BE2C (cell line): ENCODE results near the gene NUP160. TPM values are rescaled to one million over a fixed set of nuclear protein-coding genes. Genes with fewer than 3 reads are reported as not detected.
"Not testable (repeated sequence)": the region's sequence is repeated elsewhere in the genome, so short reads cannot be mapped to it uniquely, and the experiment has no call there.

Source experiments
- DNase-seq: peaks from one replicate; pipeline ENCODE4 v3.0.0-alpha.2; 2020
- H3K27me3 ChIP-seq: fragments of 250-450 bp; sonication (Bioruptor Pico); 2 replicates; pipeline ENCODE4 v1.5.1; 2020; ENCODE audit warnings: mild to moderate bottlenecking
- H3K36me3 ChIP-seq: fragments of 250-450 bp; sonication (Bioruptor Pico); 2 replicates; pipeline ENCODE4 v1.5.1; 2020; ENCODE audit warnings: mild to moderate bottlenecking
- H3K4me1 ChIP-seq: fragments of 250-450 bp; sonication (Bioruptor Pico); 2 replicates; pipeline ENCODE4 v1.5.1; 2020
- H3K4me3 ChIP-seq: 2 replicates; pipeline ENCODE4 v1.5.1; 2011; ENCODE audit warnings: low read depth, low read length
- H3K9me3 ChIP-seq: fragments of 250-450 bp; sonication (Bioruptor Pico); 2 replicates; pipeline ENCODE4 v1.5.1; 2020
- polyA plus RNA-seq: library from polyadenylated mRNA; unstranded; fragments of >200 nt; gene quantifications from one replicate; pipeline ENCODE4 v1.2.1, GENCODE V29; 2012; ENCODE audit warnings: low read depth, missing spikeins; ENCODE audit not compliant: insufficient read length, insufficient read depth
- TF ChIP-seq, protein P1 (sequence below): IDR thresholded peaks from 2 replicates; pipeline ENCODE4 v1.5.1; 2012; ENCODE audit warnings: mild to moderate bottlenecking, low read depth, low read length

NUP160 gene, protein sequence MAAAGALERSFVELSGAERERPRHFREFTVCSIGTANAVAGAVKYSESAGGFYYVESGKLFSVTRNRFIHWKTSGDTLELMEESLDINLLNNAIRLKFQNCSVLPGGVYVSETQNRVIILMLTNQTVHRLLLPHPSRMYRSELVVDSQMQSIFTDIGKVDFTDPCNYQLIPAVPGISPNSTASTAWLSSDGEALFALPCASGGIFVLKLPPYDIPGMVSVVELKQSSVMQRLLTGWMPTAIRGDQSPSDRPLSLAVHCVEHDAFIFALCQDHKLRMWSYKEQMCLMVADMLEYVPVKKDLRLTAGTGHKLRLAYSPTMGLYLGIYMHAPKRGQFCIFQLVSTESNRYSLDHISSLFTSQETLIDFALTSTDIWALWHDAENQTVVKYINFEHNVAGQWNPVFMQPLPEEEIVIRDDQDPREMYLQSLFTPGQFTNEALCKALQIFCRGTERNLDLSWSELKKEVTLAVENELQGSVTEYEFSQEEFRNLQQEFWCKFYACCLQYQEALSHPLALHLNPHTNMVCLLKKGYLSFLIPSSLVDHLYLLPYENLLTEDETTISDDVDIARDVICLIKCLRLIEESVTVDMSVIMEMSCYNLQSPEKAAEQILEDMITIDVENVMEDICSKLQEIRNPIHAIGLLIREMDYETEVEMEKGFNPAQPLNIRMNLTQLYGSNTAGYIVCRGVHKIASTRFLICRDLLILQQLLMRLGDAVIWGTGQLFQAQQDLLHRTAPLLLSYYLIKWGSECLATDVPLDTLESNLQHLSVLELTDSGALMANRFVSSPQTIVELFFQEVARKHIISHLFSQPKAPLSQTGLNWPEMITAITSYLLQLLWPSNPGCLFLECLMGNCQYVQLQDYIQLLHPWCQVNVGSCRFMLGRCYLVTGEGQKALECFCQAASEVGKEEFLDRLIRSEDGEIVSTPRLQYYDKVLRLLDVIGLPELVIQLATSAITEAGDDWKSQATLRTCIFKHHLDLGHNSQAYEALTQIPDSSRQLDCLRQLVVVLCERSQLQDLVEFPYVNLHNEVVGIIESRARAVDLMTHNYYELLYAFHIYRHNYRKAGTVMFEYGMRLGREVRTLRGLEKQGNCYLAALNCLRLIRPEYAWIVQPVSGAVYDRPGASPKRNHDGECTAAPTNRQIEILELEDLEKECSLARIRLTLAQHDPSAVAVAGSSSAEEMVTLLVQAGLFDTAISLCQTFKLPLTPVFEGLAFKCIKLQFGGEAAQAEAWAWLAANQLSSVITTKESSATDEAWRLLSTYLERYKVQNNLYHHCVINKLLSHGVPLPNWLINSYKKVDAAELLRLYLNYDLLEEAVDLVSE (N-terminal part only)
- 36.7 TPM for polyA plus RNA-seq

DNA sequence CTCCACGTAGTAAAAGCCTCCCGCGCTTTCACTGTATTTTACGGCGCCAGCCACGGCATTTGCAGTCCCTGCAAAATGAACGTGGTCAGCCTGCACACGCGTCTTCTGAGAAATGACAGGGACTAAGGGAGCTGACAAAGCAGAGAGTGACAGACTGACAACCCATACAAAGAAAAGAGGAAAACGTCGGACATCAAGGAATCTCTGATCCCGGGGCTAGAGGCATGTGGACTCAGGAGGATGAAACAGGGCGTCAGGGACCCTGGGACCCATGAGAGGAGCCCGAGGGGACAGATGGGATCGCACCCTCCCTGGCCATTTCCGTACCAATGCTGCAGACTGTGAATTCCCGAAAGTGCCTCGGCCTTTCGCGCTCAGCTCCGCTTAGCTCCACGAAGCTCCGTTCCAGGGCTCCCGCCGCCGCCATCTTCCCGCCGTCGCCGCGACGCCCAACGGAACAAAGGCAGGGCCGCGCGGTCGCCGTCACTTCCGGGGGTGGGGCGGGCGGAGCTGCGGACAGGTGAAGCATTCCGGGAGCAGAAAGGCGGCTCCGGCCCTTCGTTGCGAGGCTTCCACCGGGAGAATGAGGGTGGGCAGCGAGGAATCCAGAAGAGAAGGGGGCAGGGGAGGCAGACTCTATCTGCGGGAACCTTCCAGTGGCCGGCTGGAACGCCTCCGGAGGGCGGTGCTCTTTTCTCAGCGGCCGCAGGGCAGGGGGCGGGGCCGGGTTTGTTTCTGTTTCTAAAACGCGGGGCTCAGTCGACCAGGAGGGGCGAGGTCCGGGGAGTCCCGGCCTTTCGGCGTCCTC lies at the start of gene NUP160:
Gene NUP160, minus strand, starts transcription at position 459 of the 808 bp plus-strand sequence. Its CDS starts 32 bp downstream, at position 427.
- H3K27me3 ChIP-seq, result no peaks in the 10 kb centered on the region
- peak; percentile 74 for DNase-seq

DNA sequence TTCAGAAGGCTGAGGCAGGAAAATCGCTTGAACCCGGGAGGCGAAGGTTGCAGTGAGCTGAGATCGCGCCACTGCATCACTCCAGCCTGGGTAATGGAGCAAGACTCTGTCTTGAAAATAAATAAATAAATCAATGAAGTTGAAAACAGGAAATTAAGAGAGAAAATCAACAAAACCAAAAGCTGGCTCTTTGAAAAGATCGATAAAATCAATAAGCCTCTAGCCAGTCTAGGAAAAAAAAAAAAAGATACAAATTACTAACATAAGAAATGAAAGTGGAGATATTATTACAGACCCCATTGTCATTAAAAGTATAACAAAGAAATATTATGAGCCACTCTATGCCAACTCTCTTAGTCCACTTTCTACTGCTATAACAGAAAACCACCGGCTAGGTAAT lies 48.0 kb upstream of the NUP160 start:
- TF ChIP-seq, protein P1, sequence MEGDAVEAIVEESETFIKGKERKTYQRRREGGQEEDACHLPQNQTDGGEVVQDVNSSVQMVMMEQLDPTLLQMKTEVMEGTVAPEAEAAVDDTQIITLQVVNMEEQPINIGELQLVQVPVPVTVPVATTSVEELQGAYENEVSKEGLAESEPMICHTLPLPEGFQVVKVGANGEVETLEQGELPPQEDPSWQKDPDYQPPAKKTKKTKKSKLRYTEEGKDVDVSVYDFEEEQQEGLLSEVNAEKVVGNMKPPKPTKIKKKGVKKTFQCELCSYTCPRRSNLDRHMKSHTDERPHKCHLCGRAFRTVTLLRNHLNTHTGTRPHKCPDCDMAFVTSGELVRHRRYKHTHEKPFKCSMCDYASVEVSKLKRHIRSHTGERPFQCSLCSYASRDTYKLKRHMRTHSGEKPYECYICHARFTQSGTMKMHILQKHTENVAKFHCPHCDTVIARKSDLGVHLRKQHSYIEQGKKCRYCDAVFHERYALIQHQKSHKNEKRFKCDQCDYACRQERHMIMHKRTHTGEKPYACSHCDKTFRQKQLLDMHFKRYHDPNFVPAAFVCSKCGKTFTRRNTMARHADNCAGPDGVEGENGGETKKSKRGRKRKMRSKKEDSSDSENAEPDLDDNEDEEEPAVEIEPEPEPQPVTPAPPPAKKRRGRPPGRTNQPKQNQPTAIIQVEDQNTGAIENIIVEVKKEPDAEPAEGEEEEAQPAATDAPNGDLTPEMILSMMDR, result no peak
- no peaks in the 10 kb centered on the region for H3K4me1 ChIP-seq
- no peaks in the 10 kb centered on the region for H3K9me3 ChIP-seq
- no peak overlapping the region for H3K4me3 ChIP-seq
- H3K36me3 ChIP-seq, result no peaks in the 10 kb centered on the region
- H3K27me3 ChIP-seq, result no peaks in the 10 kb centered on the region
- no peak for DNase-seq

More for the DNA sequence above, at the start of gene NUP160:
- H3K9me3 ChIP-seq, result no peaks in the 10 kb centered on the region
- TF ChIP-seq, protein P1, result no peak
- H3K4me3 ChIP-seq, result peak within 1 kb of the TSS; percentile 90
- no peaks in the 10 kb centered on the region for H3K4me1 ChIP-seq
- no peaks in the 10 kb centered on the region; the same call in 1 of the 2 replicates for H3K36me3 ChIP-seq

DNA sequence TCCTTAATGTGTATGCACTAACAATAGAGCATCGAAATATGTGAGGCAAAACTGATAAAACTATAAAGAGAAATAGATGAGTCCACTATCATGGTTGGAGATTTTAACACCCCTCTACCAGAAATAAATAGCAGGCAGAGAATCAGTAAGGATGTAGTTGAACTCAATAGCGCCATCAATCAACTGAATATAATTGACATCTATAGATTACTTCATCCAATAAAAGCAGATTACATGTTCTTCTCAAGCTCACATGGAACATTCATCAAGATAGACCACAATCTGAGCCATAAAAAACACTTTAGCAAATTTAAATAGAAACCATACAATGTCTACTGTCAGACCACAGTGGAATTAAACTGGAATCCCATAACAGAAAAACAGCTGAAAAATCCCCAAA lies 46.9 kb upstream of the NUP160 start:
- TF ChIP-seq, protein P1, result no peak
- Histone ChIP-seq H3K9me3 (no peaks in the 10 kb centered on the region), H3K4me3 (no peak overlapping the region), H3K27me3 (no peaks in the 10 kb centered on the region), H3K36me3 (no peaks in the 10 kb centered on the region), H3K4me1 (no peaks in the 10 kb centered on the region)
- DNase-seq, result no peak

DNA sequence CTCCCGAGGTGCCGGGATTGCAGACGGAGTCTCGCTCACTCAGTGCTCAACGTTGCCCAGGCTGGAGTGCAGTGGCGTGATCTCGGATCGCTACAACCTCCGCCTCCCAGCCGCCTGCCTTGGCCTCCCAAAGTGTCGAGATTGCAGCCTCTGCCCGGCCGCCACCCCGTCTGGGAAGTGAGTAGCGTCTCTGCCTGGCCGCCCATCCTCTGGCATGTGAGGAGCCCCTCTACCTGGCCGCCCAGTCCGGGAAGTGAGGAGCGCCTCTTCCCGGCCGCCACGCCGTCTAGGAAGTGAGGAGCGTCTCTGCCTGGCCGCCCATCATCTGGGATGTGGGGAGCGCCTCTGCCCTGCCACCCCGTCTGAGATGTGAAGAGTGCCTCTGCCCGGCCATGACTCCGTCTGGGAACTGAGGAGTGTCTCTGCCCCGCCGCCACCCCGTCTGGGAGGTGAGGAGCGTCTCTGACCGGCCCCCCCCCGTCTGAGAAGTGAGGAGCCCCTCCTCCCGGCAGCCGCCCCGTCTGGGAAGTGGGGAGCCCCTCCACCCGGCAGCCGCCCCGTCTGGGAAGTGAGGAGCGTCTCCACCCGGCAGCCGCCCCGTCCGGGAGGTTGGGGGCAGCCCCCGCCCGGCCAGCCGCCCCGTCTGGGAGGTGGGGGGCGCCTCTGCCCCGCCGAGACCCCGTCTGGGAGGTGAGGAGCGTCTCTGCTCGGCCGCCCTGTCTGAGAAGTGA lies 44.6 kb upstream of the NUP160 start:
- H3K4me1 ChIP-seq, DNase-seq, H3K4me3 ChIP-seq, H3K27me3 ChIP-seq, H3K9me3 ChIP-seq, H3K36me3 ChIP-seq: not testable (repeated sequence)

DNA sequence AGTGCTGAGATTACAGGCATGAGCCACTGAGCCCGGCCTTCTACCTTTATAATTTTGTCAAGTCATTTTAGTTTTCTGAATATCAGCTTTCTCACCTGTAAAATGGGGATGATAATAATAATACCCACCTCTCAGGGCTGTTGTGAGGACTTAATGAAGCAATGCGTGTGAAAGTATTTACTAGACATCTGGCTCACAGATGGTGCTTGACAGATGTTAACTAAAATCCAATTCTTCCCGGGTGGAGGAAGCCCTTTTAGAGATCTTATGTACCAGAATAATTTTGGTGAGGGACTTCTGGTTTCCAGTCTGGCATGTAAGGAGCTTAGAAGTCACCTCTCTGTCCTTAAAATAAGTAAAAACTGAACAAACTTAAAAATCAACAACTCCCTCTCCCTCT lies 43.7 kb upstream of the NUP160 start:
- DNase-seq, result no peak
- TF ChIP-seq, protein P1, result no peak
- H3K9me3 ChIP-seq, result no peaks in the 10 kb centered on the region
- no peaks in the 10 kb centered on the region for H3K27me3 ChIP-seq
- no peaks in the 10 kb centered on the region for H3K4me1 ChIP-seq
- no peak overlapping the region for H3K4me3 ChIP-seq
- H3K36me3 ChIP-seq, result no peaks in the 10 kb centered on the region
